HL-60 (cell line): ENCODE measurements around the gene TBK1.

Source experiments
- GABPA ChIP-seq: IDR thresholded peaks from 2 replicates; pipeline ENCODE4 v1.6.1; 2012; ENCODE audit warnings: low read depth
- POLR2AphosphoS5 ChIP-seq: IDR thresholded peaks from 2 replicates; pipeline ENCODE4 v1.6.1; 2012; ENCODE audit warnings: low read depth
- TF ChIP-seq, protein P1 (sequence below): IDR thresholded peaks from one replicate; pipeline ENCODE4 v1.5.1; 2011; ENCODE audit warnings: low read length, control low read depth, inconsistent platforms; ENCODE audit not compliant: insufficient read depth
- TF ChIP-seq, protein P2 (sequence below): IDR thresholded peaks from 2 replicates; pipeline ENCODE4 v1.6.1; 2012; ENCODE audit warnings: low read depth; ENCODE audit not compliant: insufficient replicate concordance

DNA sequence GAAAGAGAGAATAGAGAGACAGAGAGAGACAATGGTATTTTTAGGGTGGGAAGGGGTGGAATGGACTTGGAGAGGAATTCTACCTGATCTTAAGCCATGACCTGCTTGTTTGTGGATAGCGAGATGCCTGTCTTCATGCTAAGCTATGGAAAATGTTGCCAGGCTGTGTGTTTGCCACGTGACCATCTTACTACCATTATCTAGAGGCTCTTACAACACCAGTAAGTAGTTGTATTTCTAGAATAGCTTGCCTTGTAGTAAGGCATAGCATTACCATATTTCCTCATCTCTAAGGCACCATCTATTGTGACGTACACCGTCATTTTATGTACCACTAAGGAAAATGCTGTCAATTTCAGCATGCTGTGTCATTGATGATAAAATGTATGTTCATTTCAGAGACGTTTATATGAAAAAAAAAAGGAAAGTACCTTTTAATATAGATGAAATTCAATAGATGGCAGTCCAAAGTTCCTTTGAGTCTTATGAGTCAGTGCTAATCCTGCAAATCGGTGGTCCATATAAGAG lies 82.8 kb downstream of the TBK1 start:
- TF ChIP-seq, protein P1, sequence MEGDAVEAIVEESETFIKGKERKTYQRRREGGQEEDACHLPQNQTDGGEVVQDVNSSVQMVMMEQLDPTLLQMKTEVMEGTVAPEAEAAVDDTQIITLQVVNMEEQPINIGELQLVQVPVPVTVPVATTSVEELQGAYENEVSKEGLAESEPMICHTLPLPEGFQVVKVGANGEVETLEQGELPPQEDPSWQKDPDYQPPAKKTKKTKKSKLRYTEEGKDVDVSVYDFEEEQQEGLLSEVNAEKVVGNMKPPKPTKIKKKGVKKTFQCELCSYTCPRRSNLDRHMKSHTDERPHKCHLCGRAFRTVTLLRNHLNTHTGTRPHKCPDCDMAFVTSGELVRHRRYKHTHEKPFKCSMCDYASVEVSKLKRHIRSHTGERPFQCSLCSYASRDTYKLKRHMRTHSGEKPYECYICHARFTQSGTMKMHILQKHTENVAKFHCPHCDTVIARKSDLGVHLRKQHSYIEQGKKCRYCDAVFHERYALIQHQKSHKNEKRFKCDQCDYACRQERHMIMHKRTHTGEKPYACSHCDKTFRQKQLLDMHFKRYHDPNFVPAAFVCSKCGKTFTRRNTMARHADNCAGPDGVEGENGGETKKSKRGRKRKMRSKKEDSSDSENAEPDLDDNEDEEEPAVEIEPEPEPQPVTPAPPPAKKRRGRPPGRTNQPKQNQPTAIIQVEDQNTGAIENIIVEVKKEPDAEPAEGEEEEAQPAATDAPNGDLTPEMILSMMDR: no peak
- TF ChIP-seq, protein P2, sequence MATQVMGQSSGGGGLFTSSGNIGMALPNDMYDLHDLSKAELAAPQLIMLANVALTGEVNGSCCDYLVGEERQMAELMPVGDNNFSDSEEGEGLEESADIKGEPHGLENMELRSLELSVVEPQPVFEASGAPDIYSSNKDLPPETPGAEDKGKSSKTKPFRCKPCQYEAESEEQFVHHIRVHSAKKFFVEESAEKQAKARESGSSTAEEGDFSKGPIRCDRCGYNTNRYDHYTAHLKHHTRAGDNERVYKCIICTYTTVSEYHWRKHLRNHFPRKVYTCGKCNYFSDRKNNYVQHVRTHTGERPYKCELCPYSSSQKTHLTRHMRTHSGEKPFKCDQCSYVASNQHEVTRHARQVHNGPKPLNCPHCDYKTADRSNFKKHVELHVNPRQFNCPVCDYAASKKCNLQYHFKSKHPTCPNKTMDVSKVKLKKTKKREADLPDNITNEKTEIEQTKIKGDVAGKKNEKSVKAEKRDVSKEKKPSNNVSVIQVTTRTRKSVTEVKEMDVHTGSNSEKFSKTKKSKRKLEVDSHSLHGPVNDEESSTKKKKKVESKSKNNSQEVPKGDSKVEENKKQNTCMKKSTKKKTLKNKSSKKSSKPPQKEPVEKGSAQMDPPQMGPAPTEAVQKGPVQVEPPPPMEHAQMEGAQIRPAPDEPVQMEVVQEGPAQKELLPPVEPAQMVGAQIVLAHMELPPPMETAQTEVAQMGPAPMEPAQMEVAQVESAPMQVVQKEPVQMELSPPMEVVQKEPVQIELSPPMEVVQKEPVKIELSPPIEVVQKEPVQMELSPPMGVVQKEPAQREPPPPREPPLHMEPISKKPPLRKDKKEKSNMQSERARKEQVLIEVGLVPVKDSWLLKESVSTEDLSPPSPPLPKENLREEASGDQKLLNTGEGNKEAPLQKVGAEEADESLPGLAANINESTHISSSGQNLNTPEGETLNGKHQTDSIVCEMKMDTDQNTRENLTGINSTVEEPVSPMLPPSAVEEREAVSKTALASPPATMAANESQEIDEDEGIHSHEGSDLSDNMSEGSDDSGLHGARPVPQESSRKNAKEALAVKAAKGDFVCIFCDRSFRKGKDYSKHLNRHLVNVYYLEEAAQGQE: no peak
- TF ChIP-seq GABPA (no peak), POLR2AphosphoS5 (no peak)
